ENCODE measurements around the gene BSCL2. TPM values are rescaled to one million over a fixed set of nuclear protein-coding genes. Genes with fewer than 3 reads are reported as not detected.

Gene BSCL2
- total and polyA plus RNA-seq, 2 of the 13 experiments (the other 11 are each of a cell fraction or from before 2014, with no cell fraction given) = 19.5 to 21.1 TPM

DNA sequence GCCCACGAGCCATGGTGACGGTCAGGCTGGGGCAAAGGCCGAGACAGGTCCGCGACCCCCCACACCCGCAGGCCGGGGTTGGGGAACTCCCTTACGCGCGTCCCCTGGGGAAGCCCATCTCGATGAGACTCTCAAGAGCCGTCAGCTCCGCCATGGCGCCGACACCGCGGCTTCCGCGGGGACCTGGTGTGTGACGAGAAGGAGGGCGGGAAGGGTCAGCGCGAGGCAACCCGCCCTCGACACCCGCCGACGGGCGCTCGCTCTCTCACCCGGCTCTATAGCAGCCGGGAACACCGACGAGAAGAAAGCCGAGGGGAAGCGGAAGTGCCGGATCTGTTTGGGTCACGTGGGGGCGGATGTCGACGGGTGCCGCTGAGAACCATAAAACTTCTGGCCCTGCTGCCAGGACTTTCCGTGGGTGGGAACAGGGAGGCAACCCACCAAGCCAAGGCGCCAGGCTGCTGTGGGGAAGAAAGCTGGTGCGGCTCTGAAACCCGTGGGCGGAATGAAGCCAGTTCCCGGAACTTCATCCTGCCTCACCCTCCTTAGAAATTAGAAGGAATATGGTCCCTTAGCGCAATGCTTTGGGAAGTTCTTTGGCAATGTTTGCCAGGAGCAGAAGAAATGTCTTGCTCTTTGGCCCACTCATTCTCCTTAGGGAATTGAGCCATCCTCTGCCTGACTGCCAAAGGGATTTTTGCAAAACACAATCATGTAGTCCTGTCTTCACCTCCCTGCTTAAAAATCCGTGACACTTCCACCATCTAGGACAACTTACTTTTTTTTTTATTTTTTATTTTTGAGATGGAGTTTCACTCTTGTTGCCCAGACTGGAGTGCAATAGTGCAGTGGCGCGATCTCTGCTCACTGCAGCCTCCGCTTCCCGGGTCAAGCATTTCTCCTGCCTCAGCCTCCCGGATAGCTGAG lies 28.2 kb downstream of the BSCL2 start, which contains the start of gene UBXN1 (continued):
- TF ChIP-seq, protein P1, sequence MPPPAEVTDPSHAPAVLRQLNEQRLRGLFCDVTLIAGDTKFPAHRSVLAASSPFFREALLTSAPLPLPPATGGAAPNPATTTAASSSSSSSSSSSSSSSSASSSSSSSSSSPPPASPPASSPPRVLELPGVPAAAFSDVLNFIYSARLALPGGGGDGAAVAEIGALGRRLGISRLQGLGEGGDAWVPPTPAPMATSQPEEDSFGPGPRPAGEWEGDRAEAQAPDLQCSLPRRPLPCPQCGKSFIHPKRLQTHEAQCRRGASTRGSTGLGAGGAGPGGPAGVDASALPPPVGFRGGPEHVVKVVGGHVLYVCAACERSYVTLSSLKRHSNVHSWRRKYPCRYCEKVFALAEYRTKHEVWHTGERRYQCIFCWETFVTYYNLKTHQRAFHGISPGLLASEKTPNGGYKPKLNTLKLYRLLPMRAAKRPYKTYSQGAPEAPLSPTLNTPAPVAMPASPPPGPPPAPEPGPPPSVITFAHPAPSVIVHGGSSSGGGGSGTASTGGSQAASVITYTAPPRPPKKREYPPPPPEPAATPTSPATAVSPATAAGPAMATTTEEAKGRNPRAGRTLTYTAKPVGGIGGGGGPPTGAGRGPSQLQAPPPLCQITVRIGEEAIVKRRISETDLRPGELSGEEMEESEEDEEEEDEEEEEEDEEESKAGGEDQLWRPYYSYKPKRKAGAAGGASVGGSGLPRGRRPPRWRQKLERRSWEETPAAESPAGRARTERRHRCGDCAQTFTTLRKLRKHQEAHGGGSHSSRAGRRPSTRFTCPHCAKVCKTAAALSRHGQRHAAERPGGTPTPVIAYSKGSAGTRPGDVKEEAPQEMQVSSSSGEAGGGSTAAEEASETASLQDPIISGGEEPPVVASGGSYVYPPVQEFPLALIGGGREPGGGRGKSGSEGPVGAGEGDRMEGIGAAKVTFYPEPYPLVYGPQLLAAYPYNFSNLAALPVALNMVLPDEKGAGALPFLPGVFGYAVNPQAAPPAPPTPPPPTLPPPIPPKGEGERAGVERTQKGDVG (CRISPR knock-in tag; IDR thresholded peaks at IDR 0.05; ENCODE audit: borderline replicate concordance) = peak; percentile 58; the same call in 1 of the 2 replicates
- TF ChIP-seq, protein P2, sequence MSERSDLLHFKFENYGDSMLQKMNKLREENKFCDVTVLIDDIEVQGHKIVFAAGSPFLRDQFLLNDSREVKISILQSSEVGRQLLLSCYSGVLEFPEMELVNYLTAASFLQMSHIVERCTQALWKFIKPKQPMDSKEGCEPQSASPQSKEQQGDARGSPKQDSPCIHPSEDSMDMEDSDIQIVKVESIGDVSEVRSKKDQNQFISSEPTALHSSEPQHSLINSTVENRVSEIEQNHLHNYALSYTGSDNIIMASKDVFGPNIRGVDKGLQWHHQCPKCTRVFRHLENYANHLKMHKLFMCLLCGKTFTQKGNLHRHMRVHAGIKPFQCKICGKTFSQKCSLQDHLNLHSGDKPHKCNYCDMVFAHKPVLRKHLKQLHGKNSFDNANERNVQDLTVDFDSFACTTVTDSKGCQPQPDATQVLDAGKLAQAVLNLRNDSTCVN (CRISPR knock-in tag; IDR thresholded peaks at IDR 0.05; ENCODE audit: borderline replicate concordance) = peak; percentile 77
- TF ChIP-seq, protein P3, sequence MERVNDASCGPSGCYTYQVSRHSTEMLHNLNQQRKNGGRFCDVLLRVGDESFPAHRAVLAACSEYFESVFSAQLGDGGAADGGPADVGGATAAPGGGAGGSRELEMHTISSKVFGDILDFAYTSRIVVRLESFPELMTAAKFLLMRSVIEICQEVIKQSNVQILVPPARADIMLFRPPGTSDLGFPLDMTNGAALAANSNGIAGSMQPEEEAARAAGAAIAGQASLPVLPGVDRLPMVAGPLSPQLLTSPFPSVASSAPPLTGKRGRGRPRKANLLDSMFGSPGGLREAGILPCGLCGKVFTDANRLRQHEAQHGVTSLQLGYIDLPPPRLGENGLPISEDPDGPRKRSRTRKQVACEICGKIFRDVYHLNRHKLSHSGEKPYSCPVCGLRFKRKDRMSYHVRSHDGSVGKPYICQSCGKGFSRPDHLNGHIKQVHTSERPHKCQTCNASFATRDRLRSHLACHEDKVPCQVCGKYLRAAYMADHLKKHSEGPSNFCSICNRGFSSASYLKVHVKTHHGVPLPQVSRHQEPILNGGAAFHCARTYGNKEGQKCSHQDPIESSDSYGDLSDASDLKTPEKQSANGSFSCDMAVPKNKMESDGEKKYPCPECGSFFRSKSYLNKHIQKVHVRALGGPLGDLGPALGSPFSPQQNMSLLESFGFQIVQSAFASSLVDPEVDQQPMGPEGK (CRISPR knock-in tag; IDR thresholded peaks at IDR 0.05) = peak; percentile 57; the same call in 1 of the 2 replicates
- TF ChIP-seq, protein P4, sequence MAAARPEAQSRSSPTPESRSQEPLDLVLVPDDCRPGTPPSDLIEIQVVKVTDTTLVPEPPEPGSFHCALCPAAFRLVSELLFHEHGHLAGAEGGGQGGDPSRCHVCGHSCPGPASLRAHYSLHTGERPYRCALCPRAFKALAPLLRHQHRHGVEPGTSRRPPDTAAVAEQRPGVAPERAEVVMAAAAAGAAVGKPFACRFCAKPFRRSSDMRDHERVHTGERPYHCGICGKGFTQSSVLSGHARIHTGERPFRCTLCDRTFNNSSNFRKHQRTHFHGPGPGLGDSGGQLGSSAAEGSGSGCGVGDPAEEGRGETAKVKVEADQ (CRISPR knock-in tag; IDR thresholded peaks at IDR 0.05; ENCODE audit: borderline replicate concordance) = no peak
- TF ChIP-seq BCL6 (CRISPR knock-in tag; IDR thresholded peaks at IDR 0.05) (0 out of 2 replicates have a peak, but pooled peaks have one; percentile 24), TCF7L2 (IDR thresholded peaks at IDR 0.05; ENCODE audit: low read depth, low read length) (no peak), SCMH1 (CRISPR knock-in tag; IDR thresholded peaks at IDR 0.05; ENCODE audit: borderline replicate concordance) (no peak), SAFB2 (CRISPR knock-in tag; IDR thresholded peaks at IDR 0.05; ENCODE audit: borderline replicate concordance, low read depth) (no peak), SP140L (CRISPR knock-in tag; IDR thresholded peaks at IDR 0.05; ENCODE audit: borderline replicate concordance) (no peak), RBAK (CRISPR knock-in tag; IDR thresholded peaks at IDR 0.05) (no peak), ETV5 (CRISPR knock-in tag; IDR thresholded peaks at IDR 0.05; ENCODE audit: borderline replicate concordance) (peak; percentile 64), TOPORS (CRISPR knock-in tag; IDR thresholded peaks at IDR 0.05) (0 out of 2 replicates have a peak, but pooled peaks have one; percentile 80), ZSCAN25 (CRISPR knock-in tag; IDR thresholded peaks at IDR 0.05) (no peak; the same call in 1 of the 2 replicates)
- TF ChIP-seq, protein P5, sequence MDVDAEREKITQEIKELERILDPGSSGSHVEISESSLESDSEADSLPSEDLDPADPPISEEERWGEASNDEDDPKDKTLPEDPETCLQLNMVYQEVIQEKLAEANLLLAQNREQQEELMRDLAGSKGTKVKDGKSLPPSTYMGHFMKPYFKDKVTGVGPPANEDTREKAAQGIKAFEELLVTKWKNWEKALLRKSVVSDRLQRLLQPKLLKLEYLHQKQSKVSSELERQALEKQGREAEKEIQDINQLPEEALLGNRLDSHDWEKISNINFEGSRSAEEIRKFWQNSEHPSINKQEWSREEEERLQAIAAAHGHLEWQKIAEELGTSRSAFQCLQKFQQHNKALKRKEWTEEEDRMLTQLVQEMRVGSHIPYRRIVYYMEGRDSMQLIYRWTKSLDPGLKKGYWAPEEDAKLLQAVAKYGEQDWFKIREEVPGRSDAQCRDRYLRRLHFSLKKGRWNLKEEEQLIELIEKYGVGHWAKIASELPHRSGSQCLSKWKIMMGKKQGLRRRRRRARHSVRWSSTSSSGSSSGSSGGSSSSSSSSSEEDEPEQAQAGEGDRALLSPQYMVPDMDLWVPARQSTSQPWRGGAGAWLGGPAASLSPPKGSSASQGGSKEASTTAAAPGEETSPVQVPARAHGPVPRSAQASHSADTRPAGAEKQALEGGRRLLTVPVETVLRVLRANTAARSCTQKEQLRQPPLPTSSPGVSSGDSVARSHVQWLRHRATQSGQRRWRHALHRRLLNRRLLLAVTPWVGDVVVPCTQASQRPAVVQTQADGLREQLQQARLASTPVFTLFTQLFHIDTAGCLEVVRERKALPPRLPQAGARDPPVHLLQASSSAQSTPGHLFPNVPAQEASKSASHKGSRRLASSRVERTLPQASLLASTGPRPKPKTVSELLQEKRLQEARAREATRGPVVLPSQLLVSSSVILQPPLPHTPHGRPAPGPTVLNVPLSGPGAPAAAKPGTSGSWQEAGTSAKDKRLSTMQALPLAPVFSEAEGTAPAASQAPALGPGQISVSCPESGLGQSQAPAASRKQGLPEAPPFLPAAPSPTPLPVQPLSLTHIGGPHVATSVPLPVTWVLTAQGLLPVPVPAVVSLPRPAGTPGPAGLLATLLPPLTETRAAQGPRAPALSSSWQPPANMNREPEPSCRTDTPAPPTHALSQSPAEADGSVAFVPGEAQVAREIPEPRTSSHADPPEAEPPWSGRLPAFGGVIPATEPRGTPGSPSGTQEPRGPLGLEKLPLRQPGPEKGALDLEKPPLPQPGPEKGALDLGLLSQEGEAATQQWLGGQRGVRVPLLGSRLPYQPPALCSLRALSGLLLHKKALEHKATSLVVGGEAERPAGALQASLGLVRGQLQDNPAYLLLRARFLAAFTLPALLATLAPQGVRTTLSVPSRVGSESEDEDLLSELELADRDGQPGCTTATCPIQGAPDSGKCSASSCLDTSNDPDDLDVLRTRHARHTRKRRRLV (CRISPR knock-in tag; IDR thresholded peaks at IDR 0.05) = peak; percentile 72; the same call in 1 of the 2 replicates

Data from HepG2 (cell line).